Heart left ventricle (tissue), 13 donors: ENCODE data around the gene C11orf58.

Experiments
- POLR2A ChIP-seq, 2 donors: fragments of 450-650 bp; IDR thresholded peaks; one replicate each; pipeline ENCODE4 v1.6.1; 2017; ENCODE audit warnings: antibody characterized with exemption in 2 of 2, mild to moderate bottlenecking in 2 of 2, moderate library complexity in 2 of 2
- TF ChIP-seq, protein P1 (sequence below), 12 donors: fragments of 200-600 bp; sonication (generic) in 4 of 12; IDR thresholded peaks; one replicate each; pipeline versions ENCODE4 v1.5.0 to v1.8.0; 2018 to 2022; ENCODE audit warnings: antibody characterized with exemption in 12 of 12, mild to moderate bottlenecking in 5 of 12
- donor health status: ischemic (EF 13 %, LVEDD 7.1; RV severe dilation, severe dysfunction).
- donor health status: DM: no; HTN: yes; CAD: no.
- donor health status: DM: no; HTN: no; CAD: no.
- donor health status: ischemic (EF 25% LVEDD 6.9; RV normal size, moderate dysfunction).
- donor health status: ischemic (EF 25% LVEDD 5.7; RV mildly dilated, moderate dysfunction).
- donor health status: ischemic (EF 35%, LVEDD 5.7; RV mildly dilated, moderate dysfunction).
- donor health status: nonischemic (EF 11% LVEDD 7.7; RV severe dilation, severe dysfunction).
- donor health status: DM: yes; HTN: yes; CAD: no.
- donor health status: PGD.
- donor health status: ischemic (EF 29% LVEDD 5.4; RV normal size, mild dysfunction).
- donor health status: nonischemic (EF 23%, LVEDD 6.1; RV moderate dilation, normal function).

DNA sequence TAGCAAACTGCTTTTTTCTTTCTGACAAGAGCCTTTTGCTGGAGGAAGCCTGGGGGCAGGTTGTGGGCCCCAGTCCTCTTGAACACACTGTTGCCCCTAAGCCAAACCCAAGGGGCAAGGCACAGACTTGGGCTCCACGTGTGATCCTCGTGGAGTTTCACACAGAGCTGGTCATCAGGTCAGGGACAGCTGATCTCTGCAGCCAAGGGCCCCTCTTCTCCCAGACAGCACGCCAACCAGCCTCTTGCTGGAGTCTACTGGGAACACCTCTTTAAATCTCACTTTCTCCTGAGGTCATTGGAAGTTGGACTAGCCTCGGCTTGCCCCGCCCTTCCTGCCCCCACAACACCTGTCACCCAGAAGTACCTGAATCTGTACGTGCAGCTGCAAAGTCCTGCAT is 39.8 kb downstream of the C11orf58 start:
- TF ChIP-seq, protein P1, sequence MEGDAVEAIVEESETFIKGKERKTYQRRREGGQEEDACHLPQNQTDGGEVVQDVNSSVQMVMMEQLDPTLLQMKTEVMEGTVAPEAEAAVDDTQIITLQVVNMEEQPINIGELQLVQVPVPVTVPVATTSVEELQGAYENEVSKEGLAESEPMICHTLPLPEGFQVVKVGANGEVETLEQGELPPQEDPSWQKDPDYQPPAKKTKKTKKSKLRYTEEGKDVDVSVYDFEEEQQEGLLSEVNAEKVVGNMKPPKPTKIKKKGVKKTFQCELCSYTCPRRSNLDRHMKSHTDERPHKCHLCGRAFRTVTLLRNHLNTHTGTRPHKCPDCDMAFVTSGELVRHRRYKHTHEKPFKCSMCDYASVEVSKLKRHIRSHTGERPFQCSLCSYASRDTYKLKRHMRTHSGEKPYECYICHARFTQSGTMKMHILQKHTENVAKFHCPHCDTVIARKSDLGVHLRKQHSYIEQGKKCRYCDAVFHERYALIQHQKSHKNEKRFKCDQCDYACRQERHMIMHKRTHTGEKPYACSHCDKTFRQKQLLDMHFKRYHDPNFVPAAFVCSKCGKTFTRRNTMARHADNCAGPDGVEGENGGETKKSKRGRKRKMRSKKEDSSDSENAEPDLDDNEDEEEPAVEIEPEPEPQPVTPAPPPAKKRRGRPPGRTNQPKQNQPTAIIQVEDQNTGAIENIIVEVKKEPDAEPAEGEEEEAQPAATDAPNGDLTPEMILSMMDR (IDR thresholded peaks at IDR 0.05) = no peak
- TF ChIP-seq POLR2A (IDR thresholded peaks at IDR 0.05) = no peak
